DOHH2 (cell line): ENCODE data around the gene HELZ.

ENCODE experiments used
- CTCF ChIP-seq: fragments of 200-600 bp; sonication (generic); IDR thresholded peaks from one replicate; pipeline ENCODE4 v1.5.1; 2014; ENCODE audit warnings: antibody characterized with exemption, mild to moderate bottlenecking, low read depth, low read length; ENCODE audit not compliant: poor library complexity, severe bottlenecking
- EZH2phosphoT487 ChIP-seq: fragments of 200-600 bp; sonication (generic); IDR thresholded peaks from 2 replicates; pipeline ENCODE4 v1.6.1; 2017; ENCODE audit warnings: borderline replicate concordance, mild to moderate bottlenecking, antibody characterized with exemption, low read length, moderate library complexity, mixed read lengths

- TF ChIP-seq CTCF (no peak), EZH2phosphoT487 (no peak)
Observed at GRCh38 chr17:67285360-67285759, 40.4 kb upstream of the HELZ start.
